Esophagus muscularis mucosa (tissue), 4 donors: Measurements from ENCODE around the gene TMEM132C. TPM values are rescaled to one million over a fixed set of nuclear protein-coding genes. Genes with fewer than 3 reads are reported as not detected.

ENCODE experiments used
- DNase-seq: peaks from one replicate; pipeline ENCODE4 v3.0.0-alpha.2; 2017; ENCODE audit errors: extremely low spot score
- H3K27ac ChIP-seq, 4 donors: fragments of 200-600 bp; sonication (generic); replicated peaks in 1 of 4; 1 replicate in 3 of 4; 2 replicates in 1 of 4; pipeline ENCODE4 v1.5.1; 2016 to 2019; ENCODE audit warnings: mild to moderate bottlenecking in 1 of 4
- H3K27me3 ChIP-seq, 4 donors: fragments of 200-600 bp; sonication (generic); one replicate each; pipeline versions ENCODE4 v1.5.1 to v1.6.0; 2016 to 2019
- H3K36me3 ChIP-seq, 4 donors: fragments of 200-600 bp; sonication (generic); one replicate each; pipeline ENCODE4 v1.5.1; 2016 to 2019
- H3K4me1 ChIP-seq, 4 donors: fragments of 200-600 bp; sonication (generic); one replicate each; pipeline ENCODE4 v1.5.1; 2016 to 2019
- H3K4me3 ChIP-seq, 4 donors: fragments of 200-600 bp; sonication (generic); 1 replicate in 2 of 4; 2 replicates in 2 of 4; pipeline ENCODE4 v1.5.1; 2016 to 2019; ENCODE audit warnings: mild to moderate bottlenecking in 4 of 4, moderate library complexity in 1 of 4
- H3K9me3 ChIP-seq, 4 donors: fragments of 200-600 bp; sonication (generic); 1 replicate in 3 of 4; 2 replicates in 1 of 4; pipeline ENCODE4 v1.5.1; 2016 to 2019
- CTCF ChIP-seq, 3 experiments: fragments of 200-600 bp in 2 of 3; fragments of 450-650 bp in 1 of 3; sonication (generic) in 2 of 3; IDR thresholded peaks; one replicate each; pipeline ENCODE4 v1.5.1; 2017 to 2019; ENCODE audit warnings: antibody characterized with exemption in 3 of 3, mild to moderate bottlenecking in 2 of 3, moderate library complexity in 1 of 3
- EP300 ChIP-seq: sonication (generic); formaldehyde crosslinking; IDR thresholded peaks from one replicate; pipeline ENCODE4 v1.6.1; 2017; ENCODE audit warnings: antibody characterized with exemption
- POLR2A ChIP-seq: fragments of 450-650 bp; IDR thresholded peaks from one replicate; pipeline ENCODE4 v1.6.1; 2017; ENCODE audit warnings: antibody characterized with exemption, moderate library complexity, mild to moderate bottlenecking, low read depth
- POLR2AphosphoS5 ChIP-seq, 2 donors: sonication (generic); formaldehyde crosslinking; IDR thresholded peaks; one replicate each; pipeline ENCODE4 v1.6.1; 2017; ENCODE audit warnings: antibody characterized with exemption in 2 of 2
- WGBS: methylation state at CpG from one replicate; pipeline ENCODE4 v1.1.5; 2018; 5-methylcytosine and 5-hydroxymethylcytosine counted together
- intact Hi-C: fragments of 100-400 bp; cut with DNase I; formaldehyde crosslinking; loops from one replicate; pipeline ENCODE4 v1.15.1; 2023
- total RNA-seq, 4 donors: library from RNA; depleted of rRNA; stranded (reverse); fragments of >200 nt; gene quantifications; one replicate each; pipeline versions ENCODE4 v1.1.0 to v1.2.1, GENCODE V29; 2016

The TMEM132C gene
- total RNA-seq, 4 donors from 2014 or later, result 2.9 to 3.8 (median 3.5) TPM

GRCh38 chr12:128322341-128322740 is 55.4 kb downstream of the TMEM132C start:
- DNase-seq, result no peak
- H3K4me3 ChIP-seq, result no peak overlapping the region
- 89% methylated on average over 5 of the region's 5 CpGs for WGBS

DNA sequence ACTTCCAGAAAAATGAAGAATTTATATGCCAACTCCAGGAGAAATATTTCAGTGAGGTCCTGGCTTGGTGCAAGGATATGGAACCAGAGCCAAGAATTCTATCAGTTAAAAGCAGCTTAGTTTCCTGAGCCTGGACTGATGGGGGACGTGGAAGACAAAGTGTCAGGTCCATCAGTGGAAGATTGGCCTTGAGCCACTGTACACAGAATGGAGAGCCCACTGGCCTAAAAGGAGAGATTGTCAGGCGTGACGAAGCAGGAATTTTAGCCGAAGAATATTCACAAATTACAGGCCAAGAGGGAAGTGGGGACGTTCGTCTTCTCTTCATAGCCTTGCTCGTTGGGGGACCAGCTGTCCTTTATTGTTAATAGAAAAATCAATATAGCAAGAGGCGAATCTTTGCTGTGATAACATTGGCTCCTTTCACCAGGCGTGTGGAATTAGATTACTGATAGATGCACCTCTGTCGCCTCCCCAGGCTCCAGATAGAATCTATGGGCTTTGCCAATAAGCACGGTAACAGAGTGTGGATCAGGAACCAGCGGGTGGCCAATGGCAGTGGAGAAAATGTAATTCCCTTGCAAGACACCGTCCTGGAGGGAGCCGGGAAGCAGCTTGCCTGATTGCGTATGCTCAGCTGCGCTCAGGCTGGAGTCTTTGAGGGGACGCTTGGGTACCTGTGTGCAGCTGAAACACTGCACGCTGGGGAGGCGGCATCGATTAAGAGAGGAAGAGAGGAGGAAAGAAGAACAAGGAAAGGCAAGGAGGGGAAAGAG is 56.4 kb downstream of the TMEM132C start:
- Histone ChIP-seq H3K9me3 (peaks cover 0 to 10% (median 5%) of the 10 kb centered on the region in 4 donors), H3K27ac (no peak overlapping the region), H3K4me1 (no peaks in the 10 kb centered on the region), H3K4me3 (no peak overlapping the region), H3K27me3 (peaks cover 0 to 7% (median 0%) of the 10 kb centered on the region in 4 donors), H3K36me3 (no peaks in the 10 kb centered on the region)
- DNase-seq, result no peak
- 50% methylated on average over 20 of the region's 20 CpGs for WGBS
- TF ChIP-seq POLR2AphosphoS5 (IDR thresholded peaks at IDR 0.05) (no peak), POLR2A (no peak), CTCF (IDR thresholded peaks at IDR 0.05) (no peak), EP300 (no peak)
- intact Hi-C loops, result no loop called here

More at GRCh38 chr12:128322341-128322740, 55.4 kb downstream of the TMEM132C start:
- intact Hi-C loops, result no loop called here
- Histone ChIP-seq H3K4me1 (no peaks in the 10 kb centered on the region), H3K9me3 (peaks cover 0 to 10% (median 5%) of the 10 kb centered on the region in 4 donors), H3K27ac (no peak overlapping the region), H3K27me3 (peaks cover 0 to 7% (median 0%) of the 10 kb centered on the region in 4 donors), H3K36me3 (no peaks in the 10 kb centered on the region)
- TF ChIP-seq EP300 (no peak), POLR2AphosphoS5 (IDR thresholded peaks at IDR 0.05) (no peak)

DNA sequence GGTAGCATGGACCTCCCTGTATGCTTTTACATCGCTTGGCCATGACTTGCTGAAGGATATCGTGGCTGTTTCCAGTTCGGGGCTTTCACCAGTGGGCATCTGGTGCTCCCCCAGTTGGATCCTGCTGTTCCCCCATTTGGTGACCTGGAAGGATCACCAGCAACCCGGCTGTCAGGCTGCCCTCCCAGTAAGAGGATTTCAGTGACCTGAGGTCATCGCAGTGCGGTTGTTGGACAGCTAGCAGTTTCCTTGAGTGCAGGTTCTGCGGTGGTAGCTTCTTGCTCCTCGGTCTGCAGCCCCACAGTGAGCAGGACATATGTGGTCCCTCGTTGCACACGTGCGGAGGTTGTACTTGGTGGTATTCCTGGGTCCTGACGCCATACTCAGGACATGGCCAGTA is 58.7 kb downstream of the TMEM132C start:
- no peak for TF ChIP-seq POLR2AphosphoS5 (IDR thresholded peaks at IDR 0.05)
- TF ChIP-seq CTCF (IDR thresholded peaks at IDR 0.05), result no peak
- TF ChIP-seq EP300, result no peak
- no peak for TF ChIP-seq POLR2A
- no peak overlapping the region for H3K27ac ChIP-seq
- H3K4me1 ChIP-seq, result no peaks in the 10 kb centered on the region
- no peaks in the 10 kb centered on the region for H3K36me3 ChIP-seq
- WGBS, result 78% methylated on average over 9 of the region's 12 CpGs
- no peak overlapping the region for H3K4me3 ChIP-seq
- no peak for DNase-seq
- intact Hi-C loops, result no loop called here
- H3K9me3 ChIP-seq, result peaks cover 0 to 10% (median 5%) of the 10 kb centered on the region in 4 donors
- peaks cover 0 to 7% (median 0%) of the 10 kb centered on the region in 4 donors for H3K27me3 ChIP-seq

DNA sequence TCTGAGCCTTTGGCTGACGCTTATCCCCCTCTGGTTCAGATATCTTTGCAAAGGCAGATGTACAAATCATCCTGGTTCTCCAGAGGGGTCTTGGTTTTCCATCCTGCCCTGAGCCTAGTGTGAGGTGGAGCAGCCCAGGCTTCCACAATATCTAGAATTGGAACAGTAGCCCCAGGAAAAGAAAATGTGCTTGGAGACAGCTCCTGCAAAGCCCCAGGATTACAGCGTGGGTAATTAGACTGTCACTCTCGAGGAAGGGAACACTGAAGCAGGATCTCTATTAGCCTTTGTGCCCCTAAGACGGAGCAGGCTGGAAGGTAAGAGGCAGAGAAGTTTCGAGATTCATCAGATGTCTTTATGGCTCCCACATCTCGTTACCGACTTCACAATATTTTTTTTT is 59.4 kb downstream of the TMEM132C start:
- DNase-seq, result no peak
- Histone ChIP-seq H3K9me3 (peaks cover 0 to 8% (median 5%) of the 10 kb centered on the region in 4 donors), H3K27me3 (peaks cover 0 to 7% (median 0%) of the 10 kb centered on the region in 4 donors), H3K27ac (no peak overlapping the region), H3K36me3 (no peaks in the 10 kb centered on the region), H3K4me1 (no peaks in the 10 kb centered on the region), H3K4me3 (no peak overlapping the region)
- intact Hi-C loops, result no loop called here
- WGBS, result 64% methylated on average over 7 of the region's 7 CpGs
- TF ChIP-seq EP300 (no peak), POLR2A (no peak), POLR2AphosphoS5 (IDR thresholded peaks at IDR 0.05) (no peak), CTCF (IDR thresholded peaks at IDR 0.05) (no peak)

DNA sequence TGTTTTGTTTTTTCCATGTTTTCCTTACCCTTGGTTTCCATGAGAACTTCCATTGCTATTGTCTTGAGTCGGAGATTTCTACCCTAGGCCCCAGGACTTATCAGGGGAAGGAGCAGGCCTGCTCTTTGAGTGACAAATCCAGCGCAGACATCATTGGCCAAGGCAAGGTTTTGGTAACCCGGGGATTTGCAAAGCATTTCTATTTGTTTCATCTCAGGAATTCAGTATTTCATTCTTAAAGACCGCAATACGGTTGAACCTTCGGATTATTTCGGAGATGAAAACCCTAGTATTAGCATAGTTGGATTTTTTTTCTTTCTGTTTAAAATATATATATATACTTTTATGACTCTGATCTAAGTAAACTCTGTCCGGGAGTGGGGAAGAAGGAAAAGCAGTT is 62.0 kb downstream of the TMEM132C start:
- Histone ChIP-seq H3K9me3 (peaks cover 0 to under 1% (median 0%) of the 10 kb centered on the region in 4 donors), H3K36me3 (no peaks in the 10 kb centered on the region), H3K4me3 (no peak overlapping the region), H3K27ac (no peak overlapping the region), H3K4me1 (no peaks in the 10 kb centered on the region), H3K27me3 (peaks cover 0 to 9% (median 0%) of the 10 kb centered on the region in 4 donors)
- no peak for DNase-seq
- WGBS, result 90% methylated on average over 8 of the region's 8 CpGs
- intact Hi-C loops, result no loop called here
- no peak for TF ChIP-seq POLR2AphosphoS5 (IDR thresholded peaks at IDR 0.05)
- no peak for TF ChIP-seq EP300
- TF ChIP-seq POLR2A, result no peak
- no peak for TF ChIP-seq CTCF (IDR thresholded peaks at IDR 0.05)
